A549 (cell line): ENCODE measurements around the gene PEX14. TPM values are rescaled to one million over a fixed set of nuclear protein-coding genes. Genes with fewer than 3 reads are reported as not detected.
A peak's percentile ranks its signal among the peaks of the same experiment; 100 is the strongest.

Experiments
- ATAC-seq, 2 experiments: fragments of 200-7000 bp in 1 of 2; fragments of >200 bp in 1 of 2; cut with Nextera tagmentation in 1 of 2; cut with Tn5 transposase in 1 of 2; 3 replicates each; pipeline versions ENCODE4 v1.8.0 to v1.9.1; 2018 to 2020; ENCODE audit warnings: mild to moderate bottlenecking in 1 of 2, moderate library complexity in 1 of 2
- CTCF ChIA-PET: fragments of 300-600 bp; sonication (Branson Sonifier 250); formaldehyde crosslinking; extraction: SDS; loops from one replicate; lab custom pipeline; 2021; ENCODE audit warnings: antibody characterized with exemption, inconsistent platforms; lab: Yijun Ruan, JAX
- POLR2A ChIA-PET: fragments of 350-600 bp; formaldehyde crosslinking; extraction: SDS; loops from one replicate; lab custom pipeline; 2021; ENCODE audit warnings: antibody characterized with exemption, inconsistent platforms; lab: Yijun Ruan, JAX
- DNase-seq, 2 experiments: peaks; one replicate each; pipeline versions ENCODE4 v3.0.0 to v3.0.0-alpha.2; 2011 to 2016; ENCODE audit warnings: low read depth in 1 of 2, low spot score in 1 of 2
- FAIRE-seq: peaks from 2 replicates; lab custom pipeline; 2011; peaks lifted over from hg19 to GRCh38; lab: Jason Lieb, UNC
- H3K27ac ChIP-seq, 2 experiments: fragments of >200 bp; sonication (Bioruptor Twin); formaldehyde crosslinking; 3 replicates each; pipeline ENCODE4 v1.5.1; 2016 to 2017
- H3K4me1 ChIP-seq: fragments of >200 bp; sonication (Bioruptor Twin); formaldehyde crosslinking; 3 replicates; pipeline ENCODE4 v1.6.1; 2016
- H3K4me2 ChIP-seq: fragments of >200 bp; sonication (Bioruptor Twin); formaldehyde crosslinking; 3 replicates; pipeline ENCODE4 v1.6.1; 2016
- H3K4me3 ChIP-seq: fragments of >200 bp; sonication (Bioruptor Twin); formaldehyde crosslinking; 3 replicates; pipeline ENCODE4 v1.5.1; 2016
- H3K9me3 ChIP-seq: fragments of >200 bp; sonication (Bioruptor Twin); formaldehyde crosslinking; 3 replicates; pipeline ENCODE4 v1.6.1; 2016
- ATOH8 ChIP-seq: fragments of 250-450 bp; sonication (Bioruptor Pico); IDR thresholded peaks from 2 replicates; pipeline ENCODE4 v1.5.0; 2020; ENCODE audit warnings: low read depth, mild to moderate bottlenecking, moderate library complexity
- CHD2 ChIP-seq: fragments of 150-350 bp; IDR thresholded peaks from 2 replicates; pipeline ENCODE4 v1.6.1; 2014; ENCODE audit warnings: low read length; ENCODE audit not compliant: partially characterized antibody
- CTCF ChIP-seq: fragments of >200 bp; sonication (Bioruptor Twin); formaldehyde crosslinking; IDR thresholded peaks from 3 replicates; pipeline ENCODE4 v1.5.1; 2016
- EHF ChIP-seq: fragments of 250-450 bp; sonication (Bioruptor Pico); IDR thresholded peaks from 2 replicates; pipeline ENCODE4 v1.5.0; 2020; ENCODE audit warnings: mild to moderate bottlenecking
- ESRRA ChIP-seq: fragments of 150-350 bp; IDR thresholded peaks from 2 replicates; pipeline ENCODE4 v1.6.1; 2014; ENCODE audit warnings: mild to moderate bottlenecking, low read length, borderline replicate concordance
- FOSB ChIP-seq: fragments of 250-450 bp; sonication (Bioruptor Pico); IDR thresholded peaks from 2 replicates; pipeline ENCODE4 v1.5.0; 2020; ENCODE audit warnings: mild to moderate bottlenecking, moderate library complexity
- HES2 ChIP-seq: fragments of >200 bp; sonication (Bioruptor Twin); formaldehyde crosslinking; IDR thresholded peaks from 2 replicates; pipeline ENCODE4 v1.6.1; 2016
- HEYL ChIP-seq: fragments of 250-450 bp; sonication (Bioruptor Pico); IDR thresholded peaks from 2 replicates; pipeline ENCODE4 v1.8.0; 2021; ENCODE audit warnings: mild to moderate bottlenecking, moderate library complexity
- JUNB ChIP-seq: fragments of >200 bp; sonication (Bioruptor Twin); formaldehyde crosslinking; IDR thresholded peaks from 2 replicates; pipeline ENCODE4 v1.6.1; 2016
- KDM1A ChIP-seq: fragments of 200-600 bp; sonication (generic); IDR thresholded peaks from 2 replicates; pipeline ENCODE4 v1.6.1; 2016; ENCODE audit warnings: low read depth, mild to moderate bottlenecking
- MAFK ChIP-seq: fragments of 450-650 bp; IDR thresholded peaks from 2 replicates; pipeline ENCODE4 v1.6.1; 2014; ENCODE audit not compliant: partially characterized antibody
- MAZ ChIP-seq: fragments of 150-350 bp; IDR thresholded peaks from 2 replicates; pipeline ENCODE4 v1.6.1; 2014; ENCODE audit warnings: antibody characterized with exemption, low read depth, low read length, borderline replicate concordance
- POLR2A ChIP-seq: IDR thresholded peaks from 2 replicates; pipeline ENCODE4 v1.6.1; 2012; ENCODE audit warnings: mild to moderate bottlenecking, low read length
- TFCP2L1 ChIP-seq: fragments of 250-450 bp; sonication (Bioruptor Pico); IDR thresholded peaks from 2 replicates; pipeline ENCODE4 v1.5.0; 2021; ENCODE audit warnings: mild to moderate bottlenecking
- ZNF302 ChIP-seq: fragments of 250-450 bp; sonication (Bioruptor Pico); IDR thresholded peaks from 2 replicates; pipeline ENCODE4 v1.9.0; 2021; ENCODE audit warnings: inconsistent platforms, mild to moderate bottlenecking, moderate library complexity
- whole genome bisulfite sequencing: methylation state at CpG from one replicate; pipeline ENCODE4 v1.1.6; 2017; ENCODE audit errors: missing lambda C conversion rate; 5-methylcytosine and 5-hydroxymethylcytosine counted together
- polyA plus RNA-seq, 4 experiments: library from polyadenylated mRNA; depleted of rRNA in 3 of 4; stranded (reverse); fragments of >200 nt; fragmentation: RNase III in 1 of 4; extraction: RNeasy Plus Mini Kit Qiagen cat#74134 plus additional on column Dnase treatment in 1 of 4; gene quantifications; 2 replicates in 3 of 4; 3 replicates in 1 of 4; pipeline ENCODE4 v1.2.3, GENCODE V29; 2011 to 2017
- TF ChIP-seq, protein P1 (sequence below): fragments of 150-350 bp; IDR thresholded peaks from 2 replicates; pipeline ENCODE4 v1.6.1; 2014; ENCODE audit warnings: low read depth, mild to moderate bottlenecking, low read length
- TF ChIP-seq, protein P2 (sequence below): fragments of 250-450 bp; sonication (Bioruptor Pico); IDR thresholded peaks from 2 replicates; pipeline ENCODE4 v1.5.0; 2021; ENCODE audit warnings: mild to moderate bottlenecking, moderate library complexity, borderline replicate concordance

PEX14 gene
- polyA plus RNA-seq, 2 of the 4 experiments (the other 2 are of a cell fraction), result 7.7 to 15.0 TPM

DNA sequence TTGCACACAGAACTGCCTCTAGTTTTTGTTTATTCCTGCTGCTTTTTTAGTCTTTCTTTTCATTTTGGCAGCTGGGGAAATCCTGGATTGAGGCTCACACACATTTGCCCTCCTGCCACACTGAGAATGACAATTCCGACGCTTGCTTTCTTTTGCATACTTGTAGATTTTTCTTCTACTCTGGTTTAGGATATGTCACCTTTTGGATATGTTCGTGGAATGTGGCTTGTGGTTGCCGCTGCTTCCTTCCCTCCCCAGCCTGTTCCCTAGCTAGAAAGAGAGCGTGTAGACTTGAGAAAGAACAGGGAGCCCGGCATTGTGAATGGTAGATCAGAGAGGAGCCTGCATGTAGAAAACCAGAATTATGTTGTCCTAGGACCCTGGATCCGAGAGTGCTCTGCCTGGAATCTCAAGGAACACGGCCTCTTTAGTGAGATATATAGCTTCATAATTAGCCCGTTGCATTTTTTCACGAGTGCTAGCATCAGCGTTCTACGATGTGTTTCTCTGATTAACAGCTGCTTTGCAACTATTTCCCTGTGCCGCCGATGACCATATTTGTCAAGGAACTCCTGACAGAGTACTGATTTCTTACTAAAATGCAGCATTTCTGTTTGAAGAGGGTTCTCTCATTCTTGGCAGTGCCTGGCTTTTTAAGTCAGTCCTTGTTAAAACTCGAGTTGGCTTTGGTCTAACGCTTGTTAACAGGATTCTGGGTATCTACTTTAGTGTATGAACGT, 56.2 kb downstream of the PEX14 start:
- CTCF ChIA-PET, result interaction anchor here (0.8 kb wide), 1 partner anchor 9 kb away, joined by 4 read pairs; no protein-coding TSS in a partner anchor
- Histone ChIP-seq H3K9me3 (no peaks in the 10 kb centered on the region), H3K27ac (peak overlapping the region in 1 of 2 experiments; percentile 35; a peak in 1 of 6 replicates), H3K4me3 (no peak overlapping the region), H3K4me1 (peaks cover 33% of the 10 kb centered on the region), H3K4me2 (no peak overlapping the region)
- POLR2A ChIA-PET, result no interaction called here
- ATAC-seq (no peak), DNase-seq (no peak), FAIRE-seq (no peak)
- 93% methylated on average over 17 of the region's 17 CpGs for WGBS
- TF ChIP-seq ZNF302 (CRISPR knock-in tag), result no peak
- no peak for TF ChIP-seq FOSB
- TF ChIP-seq KDM1A, result no peak

- Histone ChIP-seq H3K4me3 (no peak overlapping the region), H3K4me1 (peaks cover 30% of the 10 kb centered on the region), H3K27ac (no peak overlapping the region), H3K4me2 (no peak overlapping the region), H3K9me3 (no peaks in the 10 kb centered on the region)
- no peak for TF ChIP-seq ZNF302 (CRISPR knock-in tag)
- no peak for TF ChIP-seq FOSB
- no peak for TF ChIP-seq MAFK
- no peak for TF ChIP-seq ESRRA
- TF ChIP-seq TFCP2L1, result no peak
- TF ChIP-seq POLR2A, result no peak
- no peak for TF ChIP-seq HEYL (CRISPR knock-in tag)
- TF ChIP-seq CTCF, result no peak
- no peak for TF ChIP-seq EHF
- TF ChIP-seq, protein P1, sequence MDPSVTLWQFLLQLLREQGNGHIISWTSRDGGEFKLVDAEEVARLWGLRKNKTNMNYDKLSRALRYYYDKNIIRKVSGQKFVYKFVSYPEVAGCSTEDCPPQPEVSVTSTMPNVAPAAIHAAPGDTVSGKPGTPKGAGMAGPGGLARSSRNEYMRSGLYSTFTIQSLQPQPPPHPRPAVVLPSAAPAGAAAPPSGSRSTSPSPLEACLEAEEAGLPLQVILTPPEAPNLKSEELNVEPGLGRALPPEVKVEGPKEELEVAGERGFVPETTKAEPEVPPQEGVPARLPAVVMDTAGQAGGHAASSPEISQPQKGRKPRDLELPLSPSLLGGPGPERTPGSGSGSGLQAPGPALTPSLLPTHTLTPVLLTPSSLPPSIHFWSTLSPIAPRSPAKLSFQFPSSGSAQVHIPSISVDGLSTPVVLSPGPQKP, result no peak
- TF ChIP-seq HES2, result no peak
- TF ChIP-seq JUNB, result no peak
- no peak for TF ChIP-seq CHD2
- ChIA-PET POLR2A (no interaction called here), CTCF (no interaction called here)
- FAIRE-seq, result no peak
- 83% methylated on average over 8 of the region's 8 CpGs for WGBS
- ATAC-seq, result no peak
- no peak for DNase-seq
These were observed 57.6 kb downstream of the PEX14 start for GRCh38 chr1:10532362-10532761.

GRCh38 chr1:10534519-10534918, 59.8 kb downstream of the PEX14 start:
- ChIA-PET CTCF (no interaction called here), POLR2A (no interaction called here)
- Histone ChIP-seq H3K4me1 (peaks cover 9% of the 10 kb centered on the region), H3K9me3 (no peaks in the 10 kb centered on the region), H3K4me2 (no peak overlapping the region), H3K27ac (no peak overlapping the region), H3K4me3 (no peak overlapping the region)
- DNase-seq (no peak), ATAC-seq (no peak), FAIRE-seq (no peak)
- TF ChIP-seq CHD2 (no peak), MAZ (no peak), ATOH8 (CRISPR knock-in tag) (no peak), EHF (no peak)
- TF ChIP-seq, protein P2, sequence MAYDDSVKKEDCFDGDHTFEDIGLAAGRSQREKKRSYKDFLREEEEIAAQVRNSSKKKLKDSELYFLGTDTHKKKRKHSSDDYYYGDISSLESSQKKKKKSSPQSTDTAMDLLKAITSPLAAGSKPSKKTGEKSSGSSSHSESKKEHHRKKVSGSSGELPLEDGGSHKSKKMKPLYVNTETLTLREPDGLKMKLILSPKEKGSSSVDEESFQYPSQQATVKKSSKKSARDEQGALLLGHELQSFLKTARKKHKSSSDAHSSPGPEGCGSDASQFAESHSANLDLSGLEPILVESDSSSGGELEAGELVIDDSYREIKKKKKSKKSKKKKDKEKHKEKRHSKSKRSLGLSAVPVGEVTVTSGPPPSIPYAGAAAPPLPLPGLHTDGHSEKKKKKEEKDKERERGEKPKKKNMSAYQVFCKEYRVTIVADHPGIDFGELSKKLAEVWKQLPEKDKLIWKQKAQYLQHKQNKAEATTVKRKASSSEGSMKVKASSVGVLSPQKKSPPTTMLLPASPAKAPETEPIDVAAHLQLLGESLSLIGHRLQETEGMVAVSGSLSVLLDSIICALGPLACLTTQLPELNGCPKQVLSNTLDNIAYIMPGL, result no peak
- 92% methylated on average over 7 of the region's 7 CpGs for WGBS
